Activated CD4-positive, alpha-beta T cell treated with anti-CD3 and anti-CD28 coated beads for 24 hours (primary cell): ENCODE measurements around the gene C1orf210.
A peak's percentile ranks its signal among the peaks of the same experiment; 100 is the strongest.

Source experiments
- DNase-seq, 2 donors: peaks; one replicate each; pipeline ENCODE4 v3.0.0-alpha.2; 2020; ENCODE audit warnings: low read depth in 2 of 2

The C1orf210 gene

DNA sequence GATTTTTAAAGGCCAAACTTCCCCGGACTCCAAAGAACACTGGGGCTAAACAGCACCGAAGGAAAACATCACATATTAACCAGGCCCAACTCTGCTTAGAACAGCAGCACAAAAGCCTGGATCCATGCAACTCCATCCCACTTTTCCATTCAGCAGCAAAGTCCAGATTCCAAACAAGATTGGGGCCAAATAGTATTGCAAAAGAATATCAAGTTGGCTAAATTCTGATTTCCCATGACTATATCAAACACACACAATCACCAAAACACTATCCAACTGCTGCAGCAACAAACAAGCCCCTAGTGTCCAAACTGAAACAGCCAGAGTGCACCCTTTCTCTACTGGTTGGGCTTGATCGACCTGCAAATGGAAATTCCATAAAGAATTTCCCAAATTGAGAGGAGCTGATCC lies 35.0 kb downstream of the C1orf210 start:
- DNase-seq: no peak

DNA sequence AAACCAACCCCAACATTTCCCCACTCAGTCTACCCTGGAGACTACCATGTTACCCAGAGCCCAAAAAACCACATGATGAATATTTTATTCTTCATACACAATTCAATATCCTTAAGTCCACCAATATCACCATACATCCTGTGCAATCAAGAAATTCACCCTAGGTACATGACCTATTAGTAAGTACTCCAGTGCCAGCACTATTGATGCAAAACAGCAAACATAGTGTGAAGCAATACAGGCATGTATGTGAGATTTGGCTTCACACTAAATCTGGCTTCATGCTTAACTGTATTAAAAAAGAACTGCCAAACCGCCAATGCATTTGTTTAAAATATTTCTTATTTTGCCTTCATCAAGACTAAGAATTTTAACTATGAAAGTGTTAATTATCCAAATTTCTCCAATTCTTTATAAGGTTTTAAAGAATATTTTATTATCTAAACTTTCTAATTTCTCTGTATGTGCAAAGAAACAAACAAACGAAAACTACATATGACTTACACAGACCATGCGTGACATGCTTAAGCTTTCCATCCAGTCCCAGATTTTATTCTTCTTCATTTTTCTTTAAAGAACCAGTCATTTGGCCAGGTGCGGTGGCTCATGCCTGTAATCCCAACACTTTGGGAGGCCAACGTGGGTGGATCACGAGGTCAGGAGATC lies 38.0 kb downstream of the C1orf210 start:
- no peak for DNase-seq

DNA sequence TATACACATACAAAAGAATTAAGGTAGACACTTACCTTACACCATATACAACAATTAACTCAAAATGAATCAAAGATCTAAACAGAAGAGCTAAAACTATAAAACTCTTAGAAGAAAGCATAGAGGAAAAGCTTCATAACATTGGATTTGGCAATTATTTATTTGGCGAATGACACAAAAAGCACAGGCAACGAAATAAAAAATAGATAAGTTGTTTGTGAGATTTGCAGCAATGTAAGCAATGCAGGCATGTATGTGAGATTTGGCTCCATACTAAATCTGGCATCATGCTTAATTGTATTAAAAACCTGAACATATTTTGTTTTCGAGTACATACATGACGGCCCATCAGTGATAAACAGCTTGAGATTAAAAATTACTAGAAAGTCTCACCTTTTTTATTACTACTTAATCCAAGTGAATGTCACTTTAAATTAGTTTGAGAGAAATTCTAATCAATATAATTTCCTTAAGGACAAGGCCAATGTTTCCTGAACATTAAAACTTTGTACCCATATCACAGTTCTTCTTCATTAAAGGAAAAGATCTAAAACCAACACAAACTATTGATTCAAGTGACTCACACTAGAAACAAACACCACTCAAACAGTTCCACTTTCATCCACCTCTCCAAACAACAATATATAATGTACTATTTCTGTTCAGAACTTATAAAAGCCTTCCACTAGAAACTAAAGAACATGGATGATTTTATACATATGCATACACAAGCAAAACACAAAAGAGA lies 38.7 kb downstream of the C1orf210 start:
- no peak for DNase-seq

DNA sequence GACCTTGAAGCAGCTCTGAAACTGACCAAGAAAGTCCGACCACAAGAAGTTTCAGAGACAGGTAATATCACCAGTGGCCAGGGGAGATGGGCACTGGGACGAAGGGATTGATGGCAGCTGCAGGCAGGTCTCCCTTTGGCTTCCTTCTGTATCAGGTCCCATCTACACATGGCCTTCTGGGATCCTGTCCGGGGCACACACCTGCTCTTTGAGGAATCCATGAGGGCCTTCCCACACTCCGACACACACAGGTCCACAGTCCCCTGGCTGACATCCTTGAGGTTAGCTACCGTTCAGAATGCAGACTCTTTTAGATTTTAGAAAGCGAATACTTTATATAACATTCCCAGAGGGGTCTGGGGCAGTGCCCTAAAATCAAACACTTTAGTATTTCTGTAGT lies 42.1 kb downstream of the C1orf210 start:
- DNase-seq: no peak

DNA sequence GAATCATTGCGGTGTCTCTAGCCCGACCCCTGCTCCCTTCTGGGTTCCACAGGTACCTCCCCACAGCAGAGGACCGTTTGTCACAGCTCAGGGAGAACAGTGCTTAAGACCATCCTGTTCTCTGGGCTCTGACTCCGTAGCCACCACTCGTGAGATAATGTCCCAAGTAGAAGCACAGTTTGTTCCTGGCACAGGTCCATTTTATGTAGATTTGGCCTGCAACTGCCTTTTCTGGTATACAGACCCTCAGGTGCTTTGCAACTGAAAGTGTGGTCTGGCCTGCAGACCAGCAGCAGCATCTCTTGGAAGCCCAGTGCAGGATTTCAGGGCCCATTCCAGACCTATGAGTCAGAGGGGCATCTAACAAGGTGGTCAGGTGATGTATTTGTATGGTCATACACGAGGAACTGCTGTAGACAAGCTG lies 44.0 kb downstream of the C1orf210 start:
- DNase-seq: no peak

DNA sequence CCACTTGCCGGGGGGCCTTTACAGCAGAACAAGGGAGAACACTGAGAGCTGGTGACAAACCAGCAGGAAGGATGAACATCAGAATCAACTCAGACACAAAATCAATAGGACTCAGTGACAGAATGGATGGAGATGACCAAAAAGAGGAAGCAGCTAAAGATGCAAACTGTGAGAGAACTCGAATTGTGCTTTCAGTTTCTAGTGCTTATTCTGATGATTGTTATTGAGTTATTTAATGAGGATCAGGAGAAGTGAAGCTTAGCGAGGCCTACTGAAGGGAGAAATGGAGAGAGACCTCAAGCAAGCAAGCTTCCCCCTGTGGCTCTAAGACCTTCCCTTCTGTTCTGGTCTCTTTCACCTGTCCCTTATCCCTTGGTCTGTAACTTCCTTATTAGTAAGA lies 45.9 kb downstream of the C1orf210 start:
- no peak for DNase-seq

DNA sequence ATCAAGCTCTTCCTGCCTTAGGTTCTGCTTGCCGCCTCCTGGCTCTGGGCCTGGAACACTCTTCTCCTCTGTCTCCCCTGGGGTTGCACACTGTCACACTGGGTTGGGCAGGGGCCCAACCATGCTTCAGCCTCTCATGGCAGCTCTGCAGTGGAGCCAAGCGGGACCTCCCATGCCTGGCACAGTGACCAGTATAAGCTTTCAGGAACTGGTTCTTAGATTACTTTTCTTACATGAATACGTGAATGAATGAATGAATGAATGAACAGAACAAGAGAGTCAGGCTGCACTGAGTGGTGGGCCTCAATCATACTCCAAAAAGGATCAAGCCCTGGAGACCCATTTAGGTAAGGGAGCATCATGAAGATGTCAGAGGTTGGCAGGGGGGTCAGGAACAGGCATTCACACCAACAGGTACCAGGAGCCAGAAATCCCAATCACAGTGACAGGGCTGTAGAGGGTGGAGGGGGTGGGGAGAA lies 46.4 kb downstream of the C1orf210 start:
- DNase-seq: no peak

DNA sequence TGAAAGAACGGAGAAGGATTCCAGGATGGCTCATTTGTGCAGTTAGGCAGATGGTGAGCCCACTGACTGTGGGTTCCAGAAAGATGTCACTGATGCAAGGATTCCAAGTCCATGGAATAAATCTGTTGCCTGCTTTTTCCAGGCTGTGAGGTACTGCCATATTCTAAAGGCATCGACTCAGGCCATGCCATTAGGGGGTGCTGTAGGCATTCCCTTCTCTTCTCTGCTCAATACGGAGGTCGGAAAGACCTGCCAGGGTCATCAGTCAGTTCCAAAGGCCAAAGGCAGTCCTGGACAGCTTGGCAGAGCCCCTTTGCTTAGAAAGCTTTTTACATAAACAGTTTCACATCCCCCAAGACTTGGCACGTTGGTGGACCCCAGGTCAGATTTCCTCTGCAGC lies 47.3 kb downstream of the C1orf210 start:
- DNase-seq: peak in 1 of 2 donors; percentile 17

DNA sequence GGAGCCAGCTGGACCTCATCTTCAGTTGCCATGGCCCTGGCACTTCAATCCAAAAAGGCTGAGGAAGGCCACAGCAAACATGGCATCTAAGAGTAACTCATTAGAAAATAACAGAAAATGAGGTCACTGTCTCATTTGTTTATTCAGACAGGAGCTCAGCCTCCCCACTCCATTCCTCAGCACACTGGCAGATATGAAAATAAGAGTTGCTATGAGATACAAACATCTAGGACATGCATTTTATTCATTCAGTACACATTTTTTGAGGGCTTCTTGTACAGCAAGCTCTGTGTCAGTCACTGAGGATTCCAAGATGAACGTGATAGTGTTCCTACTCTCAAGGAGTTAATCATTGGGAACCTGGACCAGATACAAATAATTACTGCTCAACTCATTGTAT lies 48.3 kb downstream of the C1orf210 start:
- DNase-seq: no peak

DNA sequence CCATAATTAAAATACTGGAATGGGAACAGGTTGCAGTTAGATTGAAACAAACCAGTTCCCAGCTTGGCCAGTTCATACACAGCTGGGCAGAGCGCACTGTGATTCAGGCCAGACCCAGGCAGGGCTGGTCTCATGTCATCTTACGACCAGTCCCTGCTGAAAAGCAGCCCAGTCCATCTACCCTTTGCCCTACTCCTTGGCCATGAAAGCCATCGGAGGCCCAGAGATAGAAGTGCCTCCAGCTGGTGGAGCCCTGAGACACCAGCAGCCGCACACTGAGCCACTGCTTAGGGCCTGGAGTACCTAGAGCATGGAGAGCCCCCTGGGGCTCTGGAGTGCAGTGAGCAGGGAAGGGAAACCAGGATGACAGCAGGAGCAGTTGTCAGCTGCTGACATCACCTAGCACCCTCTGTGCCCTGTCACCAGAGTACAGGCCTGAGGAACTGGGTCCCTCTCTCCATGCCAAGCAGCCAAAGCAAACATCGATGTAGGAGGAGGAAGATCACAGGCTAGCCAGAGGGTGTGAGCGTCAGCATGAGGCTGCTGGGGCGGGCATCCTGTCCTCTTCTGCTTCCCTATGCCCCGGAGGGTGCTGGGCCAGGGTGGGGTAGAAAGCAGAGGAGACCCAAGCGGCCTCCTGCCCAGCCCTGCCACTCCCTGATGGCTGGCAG lies 49.8 kb downstream of the C1orf210 start:
- no peak for DNase-seq

DNA sequence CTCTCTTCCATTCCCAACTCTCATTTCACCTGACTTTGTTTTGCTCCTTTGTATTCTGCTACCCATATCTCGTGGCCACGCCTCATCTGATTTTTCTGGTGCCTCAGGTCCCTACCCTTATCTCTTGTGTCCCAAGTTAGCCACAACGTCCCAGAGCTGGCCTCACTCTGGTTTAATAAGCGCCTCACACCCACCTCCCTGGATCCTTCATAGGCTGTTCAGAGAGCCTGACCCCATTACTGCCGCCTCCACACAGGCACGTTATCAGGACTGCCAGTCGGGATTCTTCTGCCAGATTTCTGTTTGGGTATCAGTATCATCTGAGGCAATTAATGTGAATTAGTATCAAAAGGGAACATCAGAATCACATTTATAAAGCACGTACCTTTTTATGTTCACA lies 50.3 kb downstream of the C1orf210 start:
- DNase-seq: no peak

DNA sequence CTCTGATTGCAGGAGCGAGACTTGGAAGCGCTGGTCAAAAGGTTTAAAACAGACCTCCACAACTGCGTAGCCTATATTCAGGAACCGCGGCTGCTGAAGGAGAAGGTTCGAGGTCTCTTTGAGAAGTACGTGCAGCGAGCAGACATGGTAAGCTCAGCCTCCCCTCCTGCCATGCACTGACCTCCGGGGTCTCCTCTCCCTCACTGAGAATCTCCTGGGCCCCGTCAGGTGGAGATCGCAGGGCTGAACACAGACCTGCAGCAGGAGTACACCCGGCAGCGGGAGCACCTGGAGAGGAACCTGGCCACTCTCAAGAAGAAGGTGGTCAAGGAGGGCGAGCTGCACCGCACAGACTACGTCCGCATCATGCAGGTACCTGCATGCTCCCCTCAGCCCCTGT lies 51.1 kb downstream of the C1orf210 start:
- DNase-seq: no peak

DNA sequence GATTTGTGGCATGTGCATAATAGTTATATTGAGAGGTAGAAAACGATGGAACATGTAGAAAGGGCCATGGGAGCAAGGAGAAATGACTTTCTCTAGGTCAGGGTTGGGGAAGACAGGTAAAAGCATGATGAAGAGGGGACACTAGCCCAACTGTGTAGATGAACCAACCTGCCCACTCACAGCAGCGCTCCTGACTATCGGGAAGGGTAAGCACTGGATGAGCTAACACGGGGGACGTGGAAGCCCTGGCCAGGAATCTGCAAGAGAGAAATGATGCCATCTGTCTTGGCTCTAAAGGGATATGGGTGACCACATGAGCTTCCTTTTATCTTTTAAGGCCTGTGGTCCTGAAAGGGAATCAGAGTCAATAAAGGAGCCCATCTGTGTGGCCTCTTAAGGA lies 51.8 kb downstream of the C1orf210 start:
- no peak for DNase-seq

DNA sequence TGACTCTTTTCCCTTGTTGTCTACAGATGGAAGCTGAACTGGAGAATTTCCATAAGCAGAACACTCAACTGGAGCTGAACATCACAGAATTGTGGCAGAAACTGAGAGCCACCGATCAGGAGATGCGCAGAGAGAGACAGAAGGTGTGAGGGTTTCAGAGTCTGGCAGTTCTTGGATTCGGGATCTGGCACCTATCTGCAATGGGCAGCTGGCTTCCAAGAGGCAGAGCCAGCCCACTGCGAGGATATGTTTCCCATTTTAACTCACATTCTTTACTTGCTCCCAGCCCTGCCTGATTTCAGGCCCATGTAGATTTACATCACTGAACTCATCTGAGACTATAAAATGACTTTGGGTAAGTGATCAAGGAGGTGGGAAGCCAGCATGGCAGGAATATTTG lies 52.9 kb downstream of the C1orf210 start:
- no peak for DNase-seq

DNA sequence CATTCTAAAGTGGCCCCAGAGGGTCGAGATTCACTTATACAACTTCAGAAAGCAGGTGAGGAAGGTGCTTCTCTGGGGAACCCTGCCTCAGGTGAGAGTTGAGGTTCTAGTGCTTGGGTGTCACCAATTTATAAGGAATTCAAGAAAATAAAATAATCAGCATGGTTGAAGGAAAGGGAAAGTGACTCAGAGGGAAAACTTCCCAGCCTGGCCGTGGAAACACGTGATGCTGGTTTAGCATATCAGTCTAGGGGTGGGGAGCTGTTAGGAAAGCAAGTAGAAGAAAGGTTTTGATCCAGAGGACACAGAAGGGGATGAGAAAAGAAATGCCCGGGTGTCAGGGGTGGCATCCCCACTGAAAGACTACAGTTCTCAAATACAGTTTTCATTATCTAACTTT lies 53.3 kb downstream of the C1orf210 start:
- DNase-seq: no peak
